HepG2 (cell line): ENCODE measurements around the gene PIGN.

Experiments
- CTCF ChIP-seq: sonication (generic); formaldehyde crosslinking; IDR thresholded peaks from 2 replicates; pipeline ENCODE4 v1.5.0; 2020; ENCODE audit warnings: mild to moderate bottlenecking, missing genetic modification reagents, moderate library complexity
- MEF2D ChIP-seq: sonication (generic); formaldehyde crosslinking; IDR thresholded peaks from 2 replicates; pipeline ENCODE4 v1.5.1; 2020; ENCODE audit warnings: mild to moderate bottlenecking, missing genetic modification reagents
- SMAD3 ChIP-seq: sonication (generic); formaldehyde crosslinking; IDR thresholded peaks from 2 replicates; pipeline ENCODE4 v1.4.0; 2020; ENCODE audit warnings: missing genetic modification reagents

GRCh38 chr18:62236252-62236651 is 49.4 kb upstream of the PIGN start:
- TF ChIP-seq CTCF (CRISPR knock-in tag): no peak
- TF ChIP-seq SMAD3: no peak
- no peak for TF ChIP-seq MEF2D (CRISPR knock-in tag)
